Astrocyte (in vitro differentiated cells and primary cell): ENCODE measurements around the gene OVOL2.

Experiments used
- EZH2 ChIP-seq: IDR thresholded peaks from 2 replicates; pipeline ENCODE4 v1.6.1; 2012; ENCODE audit warnings: mild to moderate bottlenecking, low read length, inconsistent platforms; ENCODE audit not compliant: insufficient read depth
- TF ChIP-seq, protein P1 (sequence below): IDR thresholded peaks from 2 replicates; pipeline ENCODE4 v1.5.1; 2011; ENCODE audit warnings: low read depth, mild to moderate bottlenecking, inconsistent platforms, low read length, moderate library complexity; ENCODE audit not compliant: insufficient read depth

DNA sequence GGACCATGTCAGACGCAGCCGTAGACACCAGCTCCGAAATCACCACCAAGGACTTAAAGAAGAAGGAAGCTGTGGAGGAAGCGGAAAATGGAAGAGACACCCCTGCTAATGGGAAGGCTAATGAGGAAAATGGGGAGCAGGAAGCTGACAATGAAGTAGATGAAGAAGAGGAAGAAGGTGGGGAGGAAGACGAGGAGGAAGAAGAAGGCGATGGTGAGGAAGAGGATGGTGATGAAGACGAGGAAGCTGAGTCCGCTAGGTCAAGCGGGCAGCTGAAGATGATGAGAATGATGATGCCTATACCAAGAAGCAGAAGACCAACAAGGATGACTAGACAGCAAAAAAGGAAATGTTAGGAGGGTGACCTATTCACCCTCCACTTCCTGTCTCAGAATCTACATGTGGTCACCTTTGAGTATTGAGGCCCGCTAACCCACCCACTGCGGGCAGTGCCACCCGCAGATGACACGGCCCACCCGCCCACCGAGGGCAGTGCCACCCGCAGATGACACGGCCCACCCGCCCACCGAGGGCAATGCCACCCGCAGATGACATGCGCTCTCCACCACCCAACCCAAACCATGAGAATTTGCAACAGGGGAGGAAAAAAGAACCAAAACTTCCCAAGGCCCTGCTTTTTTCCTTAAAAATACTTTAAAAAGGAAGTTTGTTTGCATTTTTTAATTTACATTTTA, 45.6 kb downstream of the OVOL2 start:
- TF ChIP-seq, protein P1, sequence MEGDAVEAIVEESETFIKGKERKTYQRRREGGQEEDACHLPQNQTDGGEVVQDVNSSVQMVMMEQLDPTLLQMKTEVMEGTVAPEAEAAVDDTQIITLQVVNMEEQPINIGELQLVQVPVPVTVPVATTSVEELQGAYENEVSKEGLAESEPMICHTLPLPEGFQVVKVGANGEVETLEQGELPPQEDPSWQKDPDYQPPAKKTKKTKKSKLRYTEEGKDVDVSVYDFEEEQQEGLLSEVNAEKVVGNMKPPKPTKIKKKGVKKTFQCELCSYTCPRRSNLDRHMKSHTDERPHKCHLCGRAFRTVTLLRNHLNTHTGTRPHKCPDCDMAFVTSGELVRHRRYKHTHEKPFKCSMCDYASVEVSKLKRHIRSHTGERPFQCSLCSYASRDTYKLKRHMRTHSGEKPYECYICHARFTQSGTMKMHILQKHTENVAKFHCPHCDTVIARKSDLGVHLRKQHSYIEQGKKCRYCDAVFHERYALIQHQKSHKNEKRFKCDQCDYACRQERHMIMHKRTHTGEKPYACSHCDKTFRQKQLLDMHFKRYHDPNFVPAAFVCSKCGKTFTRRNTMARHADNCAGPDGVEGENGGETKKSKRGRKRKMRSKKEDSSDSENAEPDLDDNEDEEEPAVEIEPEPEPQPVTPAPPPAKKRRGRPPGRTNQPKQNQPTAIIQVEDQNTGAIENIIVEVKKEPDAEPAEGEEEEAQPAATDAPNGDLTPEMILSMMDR = no peak
- no peak for TF ChIP-seq EZH2
